IPS DF 19.7 (cell line): Measurements from ENCODE around the gene PRR19.
A peak's percentile ranks its signal among the peaks of the same experiment; 100 is the strongest.
"Not testable (repeated sequence)": the region's sequence is repeated elsewhere in the genome, so short reads cannot be mapped to it uniquely, and the experiment has no call there.

ENCODE experiments used
- DNase-seq: peaks from one replicate; pipeline ENCODE4 v3.0.0-alpha.2; 2013; ENCODE audit warnings: low read depth, low spot score

PRR19 gene, protein sequence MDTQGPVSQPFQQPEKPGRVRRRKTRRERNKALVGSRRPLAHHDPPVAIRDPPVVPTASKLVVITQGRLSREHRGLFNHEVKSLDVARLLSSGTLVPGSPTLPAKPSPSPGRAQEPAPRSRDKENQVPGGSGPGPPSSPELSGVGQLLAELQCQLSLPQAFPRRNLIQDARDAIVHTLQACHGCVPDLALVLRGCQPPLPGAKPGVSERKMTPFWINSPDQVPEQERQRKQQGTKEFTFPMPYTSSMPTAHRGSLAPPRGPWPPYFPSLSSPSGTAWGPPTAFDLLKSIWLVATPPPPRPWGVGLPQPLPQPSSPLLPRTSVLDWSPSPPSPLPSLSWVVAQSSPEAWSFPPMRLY

DNA sequence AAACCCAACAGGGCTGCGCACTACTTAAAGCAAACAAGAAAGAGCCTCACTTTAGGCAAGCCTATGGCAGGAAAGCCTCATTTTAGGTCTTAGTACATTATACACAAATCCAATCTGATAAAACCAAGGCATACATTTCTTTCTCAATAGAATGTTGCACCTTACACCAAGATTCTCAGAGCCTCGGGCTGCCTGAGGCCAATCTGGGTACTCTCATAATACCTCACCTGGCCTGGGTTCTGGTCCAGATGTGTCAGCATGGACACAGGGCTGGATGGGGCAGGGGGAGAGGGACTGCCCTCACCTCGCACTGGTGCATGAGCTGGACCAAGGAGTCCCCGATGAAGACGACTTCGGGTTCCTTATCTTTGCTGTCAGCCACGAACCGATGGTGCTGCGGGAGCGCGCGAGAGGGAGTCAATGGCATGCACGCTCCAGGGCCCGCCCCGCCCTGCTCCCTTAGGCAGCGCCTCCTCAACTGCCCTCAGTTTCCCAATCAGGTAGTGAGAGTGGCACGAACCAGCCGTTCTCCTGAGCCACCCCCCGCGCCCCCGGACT is at the start of gene PRR19:
Gene PRR19 (plus strand): TSS at position 487 of the 558 bp plus-strand sequence. CDS start 7,453 bp downstream, outside the sequence.
- DNase-seq = no peak

GRCh38 chr19:42252365-42253244 is 49.3 kb upstream of the PRR19 start:
- no peak for DNase-seq

DNA sequence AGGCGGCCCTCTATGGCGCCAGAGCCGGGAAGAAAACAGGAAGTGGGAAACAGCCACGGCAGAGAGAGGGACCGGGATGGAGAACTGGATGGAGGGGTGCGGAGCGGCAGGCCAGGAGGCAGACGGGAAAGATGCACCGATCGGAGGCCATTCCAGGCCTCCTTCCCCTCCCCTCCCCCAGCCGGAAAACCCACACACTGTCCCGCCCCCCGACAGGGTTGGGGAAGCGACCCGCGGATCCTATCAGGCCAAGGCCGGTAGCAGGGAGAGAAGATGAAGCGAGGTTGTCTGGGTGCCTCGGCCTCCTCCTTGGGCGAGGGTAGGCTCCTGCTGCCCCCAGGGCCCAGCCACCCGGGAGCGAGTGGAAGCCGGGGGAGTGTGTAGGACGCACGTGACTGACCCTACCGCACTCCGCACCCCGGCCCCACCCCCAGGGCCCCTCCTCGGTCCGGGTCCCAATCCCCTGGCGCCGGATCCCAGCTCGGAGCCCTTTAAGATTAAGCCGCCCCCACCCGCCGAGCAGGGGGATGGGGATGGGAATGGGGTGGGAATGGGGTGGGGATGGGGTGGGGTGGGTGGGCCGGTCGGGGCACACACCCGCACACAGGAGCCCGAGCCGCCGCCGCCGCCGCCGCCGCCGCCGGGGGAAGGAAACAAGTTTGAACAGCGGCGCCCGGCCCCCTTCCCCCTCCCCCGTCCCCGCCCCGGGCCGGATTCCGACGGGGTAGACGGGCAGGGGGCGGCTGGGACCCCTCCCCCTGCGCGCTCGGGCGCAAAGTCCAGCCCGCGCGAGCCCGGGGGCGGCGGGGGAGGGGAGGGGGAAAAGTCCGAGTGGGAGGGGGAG is 48.5 kb upstream of the PRR19 start:
- no peak for DNase-seq

GRCh38 chr19:42254089-42254849 is 47.7 kb upstream of the PRR19 start:
- no peak for DNase-seq

DNA sequence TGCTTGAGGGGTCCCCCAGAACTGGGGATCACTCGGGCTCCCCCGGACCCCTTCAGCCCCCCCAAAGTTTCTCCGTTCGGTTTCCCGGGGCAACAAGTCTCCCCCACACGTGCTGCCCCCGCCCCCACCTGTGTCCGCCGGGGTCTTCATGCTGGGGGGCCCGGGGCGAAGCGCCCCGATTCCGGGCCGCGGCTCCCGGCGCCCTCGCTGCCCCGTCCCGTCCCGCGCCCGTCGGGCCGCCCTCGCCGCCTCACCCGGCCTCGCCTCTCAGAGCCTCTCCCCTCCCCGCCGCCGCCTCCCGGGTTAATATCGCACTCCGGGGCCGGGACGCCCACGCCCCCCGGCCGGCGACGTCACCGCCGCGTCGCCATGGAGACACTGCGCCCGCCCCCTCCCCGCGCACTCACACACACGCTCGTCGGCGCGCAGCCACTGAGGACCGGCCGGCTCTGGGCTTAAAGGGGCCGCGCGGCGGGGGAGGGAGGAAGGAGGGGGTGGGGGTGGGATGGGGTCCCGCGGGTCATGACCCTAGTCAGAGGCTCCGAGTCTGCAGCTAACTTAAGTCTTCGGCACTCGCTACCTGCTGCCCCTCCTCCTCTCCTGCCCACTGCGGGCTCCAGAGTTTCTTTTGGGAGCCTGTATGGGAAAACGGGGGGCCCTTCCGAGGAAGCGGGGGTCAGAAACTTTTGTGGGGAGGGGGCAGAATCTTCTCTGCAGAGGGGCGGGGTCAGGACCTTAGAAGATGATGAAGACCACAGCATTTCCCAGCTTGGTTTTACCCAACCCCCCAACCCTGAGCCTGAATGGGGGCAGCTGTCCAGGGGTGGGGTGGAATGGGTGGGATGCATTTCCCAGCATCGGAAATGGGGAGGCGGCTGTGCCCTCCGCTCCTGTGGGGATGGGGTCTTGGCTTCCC is 46.8 kb upstream of the PRR19 start, which contains the start of gene ERF:
Gene ERF (minus strand): TSS at position 279 of the 916 bp plus-strand sequence. CDS start 129 bp downstream, at position 150.
- DNase-seq = no peak

DNA sequence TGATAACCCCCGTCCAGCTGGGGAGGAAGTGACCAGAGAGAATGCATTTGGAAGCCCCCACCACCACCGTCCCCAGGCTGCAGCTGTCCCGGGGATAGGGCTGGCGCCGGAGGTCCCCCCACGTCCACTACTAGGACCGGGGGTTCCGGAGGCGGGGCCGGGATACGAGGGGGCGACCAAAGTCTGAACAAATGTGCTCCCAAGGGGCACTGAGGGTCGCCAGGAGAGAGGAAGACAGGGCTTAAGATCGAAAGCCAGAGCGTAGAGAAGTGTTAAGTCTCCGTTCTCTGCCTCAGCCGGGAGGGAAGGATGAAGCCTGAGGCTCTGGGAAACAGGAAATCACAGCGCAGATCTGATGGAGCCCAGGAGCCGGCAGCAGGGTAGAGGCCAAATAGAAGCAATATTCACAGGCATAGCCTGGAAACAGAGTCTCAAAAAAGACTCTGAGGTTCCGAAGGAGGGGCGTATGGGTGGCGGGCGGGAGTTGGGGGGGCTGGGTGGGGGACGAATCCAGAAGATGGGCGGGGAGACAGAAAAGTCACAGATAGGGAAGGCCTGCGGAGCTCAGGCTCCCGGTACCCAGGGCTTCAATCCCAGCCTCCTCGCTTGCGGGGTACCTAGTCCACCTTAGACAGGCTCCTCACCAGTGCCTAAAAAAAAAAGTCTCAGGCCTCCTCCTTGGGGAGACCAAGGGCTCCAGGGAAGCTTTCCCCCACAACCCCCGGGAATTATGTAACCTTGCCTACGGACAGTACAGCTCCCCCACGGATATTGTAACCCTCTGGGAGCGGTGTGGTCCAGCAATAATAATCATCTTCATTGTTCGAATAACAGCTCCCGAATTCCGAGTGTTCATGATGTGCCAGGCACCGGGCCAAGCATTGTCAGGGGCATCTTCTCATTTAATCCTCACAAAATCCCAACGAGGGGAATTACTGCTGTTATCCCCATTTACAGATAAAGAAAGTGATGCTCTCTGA is 45.9 kb upstream of the PRR19 start:
- no peak for DNase-seq

DNA sequence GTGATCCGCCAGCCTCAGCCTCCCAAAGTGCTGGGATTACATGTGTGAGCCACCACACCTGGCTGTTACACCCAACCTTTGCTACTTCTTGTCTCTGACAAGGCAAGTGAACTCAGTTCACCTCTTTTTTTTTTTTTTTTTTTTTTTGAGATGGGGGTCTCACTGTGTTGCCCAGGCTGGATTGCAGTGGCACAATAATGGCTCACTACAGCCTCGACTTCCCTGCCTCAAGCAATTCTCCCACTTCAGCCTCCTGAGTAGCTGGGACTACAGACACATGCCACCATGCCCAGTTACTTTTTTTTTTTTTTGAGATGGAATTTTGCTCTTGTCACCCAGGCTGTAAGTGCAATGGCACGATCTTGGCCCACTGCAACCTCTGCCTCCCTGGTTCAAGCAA is 44.1 kb upstream of the PRR19 start:
- not testable (repeated sequence) for DNase-seq

- DNase-seq = no peak
Observed at GRCh38 chr19:42261763-42262162, 40.2 kb upstream of the PRR19 start.

GRCh38 chr19:42266105-42266504 is 35.8 kb upstream of the PRR19 start:
- not testable (repeated sequence) for DNase-seq

DNA sequence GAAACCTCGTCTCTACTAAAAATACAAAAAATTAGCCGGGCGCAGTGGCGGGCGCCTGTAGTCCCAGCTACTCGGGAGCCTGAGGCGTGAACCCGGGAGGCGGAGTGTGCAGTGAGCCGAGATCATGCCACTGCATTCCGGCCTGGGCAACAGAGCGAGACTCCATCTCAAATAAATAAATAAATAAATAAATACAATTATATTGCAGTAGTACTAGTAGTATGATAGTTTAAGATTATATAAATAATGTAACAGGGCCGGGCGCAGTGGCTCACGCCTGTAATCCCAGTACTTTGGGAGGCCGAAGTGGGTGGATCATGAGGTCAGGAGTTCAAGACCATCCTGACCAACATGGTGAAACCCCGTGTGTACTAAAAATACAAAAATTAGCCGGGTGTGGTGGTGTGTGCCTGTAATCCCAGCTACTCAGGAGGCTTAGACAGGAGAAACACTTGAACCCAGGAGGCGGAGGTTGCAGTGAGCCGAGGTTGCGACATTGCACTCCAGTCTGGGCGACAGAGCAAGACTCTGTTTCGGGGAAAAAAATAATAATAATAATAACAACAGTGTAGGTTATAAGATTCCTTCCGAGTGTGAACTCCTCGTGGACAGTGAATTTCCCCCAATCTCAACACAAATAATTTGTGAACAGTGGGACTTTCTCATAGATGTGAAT is 34.9 kb upstream of the PRR19 start:
- not testable (repeated sequence) for DNase-seq

DNA sequence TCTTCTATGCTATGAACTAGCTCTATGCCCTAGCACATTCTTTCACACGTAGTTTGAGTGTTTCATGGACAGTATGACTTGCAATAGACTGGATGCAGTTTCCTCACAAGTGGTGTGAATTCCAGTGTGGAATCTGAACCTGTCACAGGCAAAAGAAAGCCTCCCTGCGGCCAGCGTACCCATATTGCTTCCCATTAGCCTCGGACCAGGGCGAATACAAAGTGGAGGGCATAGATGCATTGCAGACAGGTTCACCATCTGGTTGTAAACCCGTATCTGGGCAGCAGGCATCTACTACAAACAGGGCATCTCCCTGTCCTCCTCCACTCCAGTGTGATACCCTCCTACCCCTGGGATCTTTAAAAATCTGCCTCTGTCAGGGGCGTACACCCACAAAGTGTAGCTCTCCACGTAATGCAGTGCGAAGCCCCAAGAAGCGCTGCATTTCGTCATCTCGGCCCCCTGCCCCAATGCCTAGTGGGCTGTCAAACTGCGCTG is 34.2 kb upstream of the PRR19 start:
- DNase-seq = no peak

- DNase-seq = peak; percentile 99
Observed at GRCh38 chr19:42268142-42268703, 33.7 kb upstream of the PRR19 start.

DNA sequence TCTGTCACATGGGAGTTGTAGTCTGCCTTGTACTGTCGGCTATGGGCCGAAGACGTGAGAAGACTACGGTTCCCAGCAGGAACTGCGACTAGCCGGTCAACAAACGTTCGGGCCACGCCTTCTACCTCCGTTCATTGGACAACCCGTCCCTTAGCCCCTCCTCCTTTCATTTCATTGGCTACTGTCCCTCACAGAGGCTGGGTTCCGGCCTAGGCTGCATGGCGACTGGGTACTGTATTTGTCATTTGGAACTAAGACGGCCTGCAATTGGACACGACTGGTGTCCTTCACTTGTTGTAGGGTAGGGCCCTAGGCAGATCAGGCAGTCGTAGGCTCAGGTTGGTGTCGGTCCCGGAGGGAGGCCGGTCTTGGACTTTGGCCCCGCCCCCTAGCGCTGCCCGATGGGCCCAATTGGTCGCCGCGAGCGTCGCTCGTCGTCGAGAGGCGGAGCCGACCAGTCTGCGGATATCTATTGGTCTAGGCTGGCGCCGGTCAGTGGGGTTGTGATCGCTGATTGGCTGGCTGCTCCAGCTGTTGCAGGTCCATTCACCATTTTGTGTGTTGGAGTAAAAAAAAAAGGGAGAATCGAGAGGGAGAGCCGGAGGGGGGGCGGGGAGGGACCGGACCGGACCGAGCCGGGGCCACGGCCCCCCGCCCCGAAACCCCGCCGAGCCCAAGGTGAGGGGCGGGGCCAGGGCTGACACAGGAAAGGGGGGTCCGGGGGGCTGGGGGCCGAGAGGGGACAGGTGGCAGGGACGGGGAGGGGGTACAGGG is 33.0 kb upstream of the PRR19 start, which contains the start of gene CIC:
Gene CIC (plus strand): TSS at position 549 of the 774 bp plus-strand sequence. CDS start 2,532 bp downstream, outside the sequence.
- DNase-seq = peak; percentile 100

- no peak for DNase-seq
Observed at GRCh38 chr19:42269478-42270345, 32.2 kb upstream of the PRR19 start.

- DNase-seq = no peak
Observed at GRCh38 chr19:42270346-42271044, 31.4 kb upstream of the PRR19 start.
